Transverse colon (tissue), 4 donors: ENCODE data around the gene TPSB2.

Source experiments
- CTCF ChIP-seq, 5 experiments: fragments of 200-600 bp in 3 of 5; fragments of 450-650 bp in 2 of 5; sonication (generic) in 3 of 5; IDR thresholded peaks; 1 replicate in 2 of 5; 2 replicates in 3 of 5; pipeline ENCODE4 v1.5.1; 2016 to 2017; ENCODE audit warnings: antibody characterized with exemption in 5 of 5, inconsistent platforms in 3 of 5, mild to moderate bottlenecking in 2 of 5, moderate library complexity in 1 of 5
- EP300 ChIP-seq: sonication (generic); formaldehyde crosslinking; IDR thresholded peaks from one replicate; pipeline ENCODE4 v1.6.1; 2017; ENCODE audit warnings: antibody characterized with exemption, low read depth
- POLR2A ChIP-seq: fragments of 450-650 bp; IDR thresholded peaks from one replicate; pipeline ENCODE4 v1.6.1; 2016; ENCODE audit warnings: antibody characterized with exemption, mild to moderate bottlenecking, moderate library complexity
- POLR2AphosphoS5 ChIP-seq, 3 donors: sonication (generic); formaldehyde crosslinking; IDR thresholded peaks; one replicate each; pipeline ENCODE4 v1.6.1; 2016; ENCODE audit warnings: antibody characterized with exemption in 3 of 3

GRCh38 chr16:1180549-1181403 lies 49.2 kb downstream of the TPSB2 start:
- no peak for TF ChIP-seq CTCF (IDR thresholded peaks at IDR 0.05)
- TF ChIP-seq POLR2A = no peak
- TF ChIP-seq EP300 = no peak
- TF ChIP-seq POLR2AphosphoS5 (IDR thresholded peaks at IDR 0.05) = peak in 1 of 3 donors; percentile 37
